ENCODE measurements around the gene EMC9.

- TF ChIP-seq MAX (IDR thresholded peaks at IDR 0.05; ENCODE audit: low read depth, low read length) = no peak
- TF ChIP-seq, protein P1, sequence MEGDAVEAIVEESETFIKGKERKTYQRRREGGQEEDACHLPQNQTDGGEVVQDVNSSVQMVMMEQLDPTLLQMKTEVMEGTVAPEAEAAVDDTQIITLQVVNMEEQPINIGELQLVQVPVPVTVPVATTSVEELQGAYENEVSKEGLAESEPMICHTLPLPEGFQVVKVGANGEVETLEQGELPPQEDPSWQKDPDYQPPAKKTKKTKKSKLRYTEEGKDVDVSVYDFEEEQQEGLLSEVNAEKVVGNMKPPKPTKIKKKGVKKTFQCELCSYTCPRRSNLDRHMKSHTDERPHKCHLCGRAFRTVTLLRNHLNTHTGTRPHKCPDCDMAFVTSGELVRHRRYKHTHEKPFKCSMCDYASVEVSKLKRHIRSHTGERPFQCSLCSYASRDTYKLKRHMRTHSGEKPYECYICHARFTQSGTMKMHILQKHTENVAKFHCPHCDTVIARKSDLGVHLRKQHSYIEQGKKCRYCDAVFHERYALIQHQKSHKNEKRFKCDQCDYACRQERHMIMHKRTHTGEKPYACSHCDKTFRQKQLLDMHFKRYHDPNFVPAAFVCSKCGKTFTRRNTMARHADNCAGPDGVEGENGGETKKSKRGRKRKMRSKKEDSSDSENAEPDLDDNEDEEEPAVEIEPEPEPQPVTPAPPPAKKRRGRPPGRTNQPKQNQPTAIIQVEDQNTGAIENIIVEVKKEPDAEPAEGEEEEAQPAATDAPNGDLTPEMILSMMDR (IDR thresholded peaks at IDR 0.05; ENCODE audit: low read depth, low read length) = no peak
- TF ChIP-seq MYC (IDR thresholded peaks at IDR 0.05; ENCODE audit: low read depth, low read length) = no peak
These were observed 40.9 kb upstream of the EMC9 start for GRCh38 chr14:24182110-24182882.

All from NB4 (cell line).